ENCODE data around the gene ASB13. TPM values are rescaled to one million over a fixed set of nuclear protein-coding genes. Genes with fewer than 3 reads are reported as not detected.

Gene ASB13
- total RNA-seq, 1 experiment from 2014 or later = 13.8 TPM

- Mint-ChIP-seq H3K4me3 (peak within 1 kb of the TSS; percentile 96 to 97), H3K36me3 (ENCODE audit: insufficient read depth in 1 of 3, low read depth in 3 of 3) (peaks cover 0 to 4% (median 2%) of the 10 kb centered on the region in 3 experiments; a peak in 2 of 7 replicates), H3K9me3 (peaks cover 0 to 7% of the 10 kb centered on the region in 2 experiments; a peak in 2 of 5 replicates), H3K4me1 (peaks cover 14 to 15% of the 10 kb centered on the region in 2 experiments), H3K27me3 (ENCODE audit: low read depth) (peaks cover 40% of the 10 kb centered on the region), H3K27ac (peak within 1 kb of the TSS; percentile 57 to 87 (median 83); a peak in 5 of 7 replicates)
- H3K4me2 ChIP-seq (ENCODE audit: insufficient read depth, insufficient read length, low read length) = peak within 1 kb of the TSS; percentile 91
- H2BK5ac ChIP-seq (ENCODE audit: insufficient read length, low read length) = no peak within 1 kb of the TSS
- H2BK15ac ChIP-seq (ENCODE audit: low read depth, low read length) = no peak within 1 kb of the TSS
- H2AK5ac ChIP-seq (ENCODE audit: insufficient read length, low read length) = no peak within 1 kb of the TSS
- peaks cover 4% of the 10 kb centered on the region for H3K23me2 ChIP-seq (ENCODE audit: insufficient read length, low read depth, low read length, poor library complexity, severe bottlenecking)
- no peak within 1 kb of the TSS for H3K14ac ChIP-seq (ENCODE audit: insufficient read depth, low read length)
- TF ChIP-seq, protein P1, sequence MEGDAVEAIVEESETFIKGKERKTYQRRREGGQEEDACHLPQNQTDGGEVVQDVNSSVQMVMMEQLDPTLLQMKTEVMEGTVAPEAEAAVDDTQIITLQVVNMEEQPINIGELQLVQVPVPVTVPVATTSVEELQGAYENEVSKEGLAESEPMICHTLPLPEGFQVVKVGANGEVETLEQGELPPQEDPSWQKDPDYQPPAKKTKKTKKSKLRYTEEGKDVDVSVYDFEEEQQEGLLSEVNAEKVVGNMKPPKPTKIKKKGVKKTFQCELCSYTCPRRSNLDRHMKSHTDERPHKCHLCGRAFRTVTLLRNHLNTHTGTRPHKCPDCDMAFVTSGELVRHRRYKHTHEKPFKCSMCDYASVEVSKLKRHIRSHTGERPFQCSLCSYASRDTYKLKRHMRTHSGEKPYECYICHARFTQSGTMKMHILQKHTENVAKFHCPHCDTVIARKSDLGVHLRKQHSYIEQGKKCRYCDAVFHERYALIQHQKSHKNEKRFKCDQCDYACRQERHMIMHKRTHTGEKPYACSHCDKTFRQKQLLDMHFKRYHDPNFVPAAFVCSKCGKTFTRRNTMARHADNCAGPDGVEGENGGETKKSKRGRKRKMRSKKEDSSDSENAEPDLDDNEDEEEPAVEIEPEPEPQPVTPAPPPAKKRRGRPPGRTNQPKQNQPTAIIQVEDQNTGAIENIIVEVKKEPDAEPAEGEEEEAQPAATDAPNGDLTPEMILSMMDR (conservative IDR thresholded peaks at IDR 0.05) = no peak
- no peak within 1 kb of the TSS for H3K56ac ChIP-seq (ENCODE audit: insufficient read length, low read depth, low read length)
- H3K4ac ChIP-seq (ENCODE audit: low read depth, low read length) = no peak within 1 kb of the TSS
- no peaks in the 10 kb centered on the region for H3K79me1 ChIP-seq (ENCODE audit: insufficient read depth, low read depth, low read length, poor library complexity, severe bottlenecking)
- H2BK120ac ChIP-seq (ENCODE audit: low read depth, low read length, poor library complexity, severe bottlenecking) = no peak within 1 kb of the TSS
- no peak within 1 kb of the TSS for H4K8ac ChIP-seq (replicated peaks; ENCODE audit: insufficient read length, low read depth, low read length)
- no peak within 1 kb of the TSS for H3K18ac ChIP-seq (ENCODE audit: insufficient read length, low read depth, low read length)
- no peaks in the 10 kb centered on the region for H3K4me1 ChIP-seq (ENCODE audit: insufficient read depth, low read length)
- no peaks in the 10 kb centered on the region for H4K20me1 ChIP-seq (ENCODE audit: control insufficient read depth, insufficient read depth, insufficient read length)
- H3K79me2 ChIP-seq (ENCODE audit: insufficient read depth, low read length) = peaks cover 12% of the 10 kb centered on the region; the same call in 1 of the 2 replicates
- no peak within 1 kb of the TSS for H4K91ac ChIP-seq (ENCODE audit: insufficient read length, low read depth, low read length)
- H2AFZ ChIP-seq (ENCODE audit: low read length) = no peak within 1 kb of the TSS
- H2BK20ac ChIP-seq (ENCODE audit: low read depth, low read length, poor library complexity, severe bottlenecking) = no peak within 1 kb of the TSS
- H3K9ac ChIP-seq (ENCODE audit: extremely low read depth, insufficient read length, low read length) = peak within 1 kb of the TSS; percentile 32
- peak; percentile 99 for DNase-seq
- no peaks in the 10 kb centered on the region; the same call in 1 of the 2 replicates for H3K27me3 ChIP-seq (ENCODE audit: insufficient read depth, low read length)
- no CpG with 5 or more reads among the region's 54 CpGs for WGBS (ENCODE audit: extremely low coverage, insufficient read length, low lambda C conversion rate)
- no peak within 1 kb of the TSS for H3K27ac ChIP-seq (ENCODE audit: insufficient read length, low read depth, low read length)
- H4K5ac ChIP-seq (ENCODE audit: insufficient read length, low read depth, low read length) = no peak within 1 kb of the TSS
- no peak within 1 kb of the TSS for H3K23ac ChIP-seq (ENCODE audit: insufficient read length, low read depth, low read length)
- no peak within 1 kb of the TSS for H2BK12ac ChIP-seq (ENCODE audit: insufficient read length, low read depth, low read length)
- no peaks in the 10 kb centered on the region for H3K9me3 ChIP-seq (ENCODE audit: control insufficient read depth, low read depth, low read length)
- no peak within 1 kb of the TSS for H3T11ph ChIP-seq (ENCODE audit: low read length)
Measured at GRCh38 chr10:5684318-5684970, 18.0 kb upstream of the ASB13 start, which contains the start of gene TASOR2. Gene TASOR2, plus strand, starts transcription at chr10:5684838. Its CDS starts 35,805 bp downstream, at chr10:5720643.
